B cell (primary cell): ENCODE data around the gene CEP120. TPM values are rescaled to one million over a fixed set of nuclear protein-coding genes. Genes with fewer than 3 reads are reported as not detected.

Experiments used
- ATAC-seq: fragments of 200-7000 bp; cut with Tn5 transposase; one replicate; pipeline ENCODE4 v1.10.0; 2021; ENCODE audit warnings: low read depth, mild to moderate bottlenecking, moderate number of reproducible peaks, moderate library complexity
- CTCF ChIA-PET: fragments of 350-600 bp; sonication (Branson Sonifier 250); formaldehyde crosslinking; loops from one replicate; lab custom pipeline; 2021; ENCODE audit warnings: antibody characterized with exemption, inconsistent platforms; lab: Charles Lee
- POLR2A ChIA-PET: fragments of 350-600 bp; sonication (Branson Sonifier 250); formaldehyde crosslinking; loops from one replicate; lab custom pipeline; 2021; ENCODE audit warnings: antibody characterized with exemption; lab: Charles Lee
- DNase-seq: peaks from one replicate; pipeline ENCODE4 v3.0.0; 2013
- H2AFZ ChIP-seq: 2 replicates; pipeline ENCODE4 v1.6.1; 2012; ENCODE audit warnings: mild to moderate bottlenecking, low read depth, low read length; ENCODE audit not compliant: insufficient read depth, poor library complexity, severe bottlenecking
- H3K27ac ChIP-seq, 2 donors: 1 replicate in 1 of 2; 2 replicates in 1 of 2; pipeline ENCODE4 v1.5.1; 2012 to 2013; ENCODE audit warnings: low read length in 2 of 2, mild to moderate bottlenecking in 2 of 2, moderate library complexity in 1 of 2
- H3K27me3 ChIP-seq, 4 experiments: fragments of 200-600 bp in 1 of 4; sonication (generic) in 1 of 4; replicated peaks in 1 of 4; 1 replicate in 2 of 4; 2 replicates in 2 of 4; pipeline versions ENCODE4 v1.6.1 to v1.7.0; 2013 to 2016; ENCODE audit warnings: low read length in 3 of 4, mild to moderate bottlenecking in 2 of 4, mixed read lengths in 1 of 4, moderate library complexity in 1 of 4; ENCODE audit not compliant: insufficient read depth in 4 of 4, control insufficient read depth in 3 of 4; ENCODE audit errors: control extremely low read depth in 1 of 4
- H3K36me3 ChIP-seq, 2 experiments: replicated peaks in 1 of 2; 1 replicate in 1 of 2; 2 replicates in 1 of 2; pipeline versions ENCODE4 v1.6.1 to v1.7.1; 2013; ENCODE audit warnings: low read length in 1 of 2; ENCODE audit not compliant: insufficient read depth in 2 of 2, control insufficient read depth in 1 of 2; ENCODE audit errors: control extremely low read depth in 1 of 2, extremely low read depth in 1 of 2
- H3K4me1 ChIP-seq, 2 donors: fragments of 200-600 bp in 1 of 2; sonication (generic) in 1 of 2; 1 replicate in 1 of 2; 2 replicates in 1 of 2; pipeline versions ENCODE4 v1.5.1 to v1.6.1; 2013 to 2017; ENCODE audit warnings: low read length in 2 of 2; ENCODE audit not compliant: control insufficient read depth in 2 of 2, insufficient read depth in 2 of 2
- H3K4me2 ChIP-seq: replicated peaks from 2 replicates; pipeline ENCODE3; 2012; ENCODE audit warnings: mild to moderate bottlenecking, low read depth, low read length; ENCODE audit not compliant: poor library complexity, severe bottlenecking
- H3K4me3 ChIP-seq, 5 experiments: fragments of 200-600 bp in 1 of 5; sonication (generic) in 1 of 5; 1 replicate in 3 of 5; 2 replicates in 2 of 5; pipeline versions ENCODE4 v1.5.1 to v1.7.0; 2011 to 2016; ENCODE audit warnings: low read length in 4 of 5, mild to moderate bottlenecking in 4 of 5, low read depth in 2 of 5, control low read depth in 1 of 5, moderate library complexity in 1 of 5; ENCODE audit not compliant: insufficient read depth in 1 of 5; ENCODE audit errors: control extremely low read depth in 1 of 5, extremely low read depth in 1 of 5
- H3K79me2 ChIP-seq: fragments of 200-600 bp; sonication (generic); one replicate; pipeline ENCODE4 v1.6.0; 2016; ENCODE audit warnings: low read length; ENCODE audit not compliant: control insufficient read depth, insufficient read depth
- H3K9ac ChIP-seq: fragments of 200-600 bp; sonication (generic); 2 replicates; pipeline ENCODE4 v1.6.1; 2017; ENCODE audit warnings: mild to moderate bottlenecking, low read length, moderate library complexity
- H3K9me3 ChIP-seq, 3 donors: one replicate each; pipeline versions ENCODE4 v1.6.1 to v1.7.1; 2013; ENCODE audit warnings: low read length in 2 of 3; ENCODE audit not compliant: control insufficient read depth in 2 of 3, insufficient read depth in 1 of 3; ENCODE audit errors: control extremely low read depth in 1 of 3
- H4K20me1 ChIP-seq: 2 replicates; pipeline ENCODE4 v1.6.0; 2012; ENCODE audit warnings: mild to moderate bottlenecking, low read length; ENCODE audit not compliant: insufficient read depth, control insufficient read depth, poor library complexity, severe bottlenecking
- H3K27ac Mint-ChIP-seq: one replicate; pipeline ENCODE4 v1.8.0; 2021; ENCODE audit warnings: mixed read lengths
- H3K27me3 Mint-ChIP-seq: one replicate; pipeline ENCODE4 v1.8.0; 2021; ENCODE audit warnings: mixed read lengths
- H3K4me1 Mint-ChIP-seq: one replicate; pipeline ENCODE4 v1.8.0; 2021; ENCODE audit warnings: mixed read lengths
- H3K4me3 Mint-ChIP-seq: one replicate; pipeline ENCODE4 v1.8.0; 2021; ENCODE audit warnings: mixed read lengths
- H3K9me3 Mint-ChIP-seq: one replicate; pipeline ENCODE4 v1.8.0; 2022; ENCODE audit warnings: mixed read lengths; ENCODE audit not compliant: insufficient read depth
- EZH2 ChIP-seq: IDR thresholded peaks from 2 replicates; pipeline ENCODE4 v1.6.1; 2012; ENCODE audit warnings: borderline replicate concordance, low read depth, mild to moderate bottlenecking, moderate library complexity, low read length; ENCODE audit not compliant: insufficient read depth, poor library complexity, severe bottlenecking
- WGBS: methylation state at CpG from one replicate; pipeline ENCODE4 v1.1.5; 2013; ENCODE audit warnings: missing lambda C conversion rate; ENCODE audit not compliant: insufficient coverage; 5-methylcytosine and 5-hydroxymethylcytosine counted together
- intact Hi-C: fragments of 100-400 bp; cut with micrococcal nuclease; formaldehyde crosslinking; loops from one replicate; pipeline ENCODE4 v1.10.0; 2022
- polyA plus RNA-seq: library from polyadenylated mRNA; depleted of rRNA; stranded (reverse); fragments of >200 nt; gene quantifications from 2 replicates; pipeline ENCODE4 v1.2.3, GENCODE V29; 2012
- total RNA-seq, 2 donors: library from RNA; stranded (reverse); fragments of 120-200 nt in 1 of 2; gene quantifications; 1 replicate in 1 of 2; 2 replicates in 1 of 2; pipeline versions ENCODE4 v1.2.3 to v1.2.4, GENCODE V29; 2013 to 2022
- TF ChIP-seq, protein P1 (sequence below): fragments of 200-600 bp; IDR thresholded peaks from one replicate; pipeline ENCODE4 v1.8.0; 2022; ENCODE audit warnings: antibody characterized with exemption, mild to moderate bottlenecking

CEP120 gene
- total and polyA plus RNA-seq, 2 donors (not counting 1 experiment from before 2014, with no cell fraction given), result 15.7 to 89.7 TPM

DNA sequence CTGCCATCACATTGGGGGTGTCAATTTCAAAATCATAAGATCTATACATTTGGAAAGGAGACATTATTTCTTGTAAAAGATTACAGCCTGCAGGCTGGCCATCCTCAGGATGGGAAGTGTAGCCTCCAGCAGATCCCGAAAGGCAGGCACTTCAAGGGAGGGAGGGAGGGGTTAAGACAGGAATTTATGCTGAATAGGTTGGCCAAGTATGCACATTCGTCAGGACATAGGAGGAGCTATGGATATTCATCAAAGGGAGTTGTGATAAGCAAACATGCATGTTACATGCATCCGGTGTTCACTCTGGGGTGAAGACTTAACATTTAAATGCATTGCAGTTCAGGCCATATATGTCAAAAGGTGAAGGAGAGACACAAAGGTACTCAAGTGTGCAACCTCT is 119.4 kb downstream of the CEP120 start:
- TF ChIP-seq, protein P1, sequence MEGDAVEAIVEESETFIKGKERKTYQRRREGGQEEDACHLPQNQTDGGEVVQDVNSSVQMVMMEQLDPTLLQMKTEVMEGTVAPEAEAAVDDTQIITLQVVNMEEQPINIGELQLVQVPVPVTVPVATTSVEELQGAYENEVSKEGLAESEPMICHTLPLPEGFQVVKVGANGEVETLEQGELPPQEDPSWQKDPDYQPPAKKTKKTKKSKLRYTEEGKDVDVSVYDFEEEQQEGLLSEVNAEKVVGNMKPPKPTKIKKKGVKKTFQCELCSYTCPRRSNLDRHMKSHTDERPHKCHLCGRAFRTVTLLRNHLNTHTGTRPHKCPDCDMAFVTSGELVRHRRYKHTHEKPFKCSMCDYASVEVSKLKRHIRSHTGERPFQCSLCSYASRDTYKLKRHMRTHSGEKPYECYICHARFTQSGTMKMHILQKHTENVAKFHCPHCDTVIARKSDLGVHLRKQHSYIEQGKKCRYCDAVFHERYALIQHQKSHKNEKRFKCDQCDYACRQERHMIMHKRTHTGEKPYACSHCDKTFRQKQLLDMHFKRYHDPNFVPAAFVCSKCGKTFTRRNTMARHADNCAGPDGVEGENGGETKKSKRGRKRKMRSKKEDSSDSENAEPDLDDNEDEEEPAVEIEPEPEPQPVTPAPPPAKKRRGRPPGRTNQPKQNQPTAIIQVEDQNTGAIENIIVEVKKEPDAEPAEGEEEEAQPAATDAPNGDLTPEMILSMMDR, result no peak
- no peak for TF ChIP-seq EZH2
- no peak overlapping the region for H3K4me3 ChIP-seq
- no peak for DNase-seq
- CTCF ChIA-PET, result no interaction called here
- no peak overlapping the region for H2AFZ ChIP-seq
- no peaks in the 10 kb centered on the region for H3K4me1 Mint-ChIP-seq
- POLR2A ChIA-PET, result no interaction called here
- no peaks in the 10 kb centered on the region for H3K9me3 Mint-ChIP-seq
- WGBS, result 94% methylated on average over 3 of the region's 3 CpGs
- intact Hi-C loops, result no loop called here
- H3K9me3 ChIP-seq, result no peaks in the 10 kb centered on the region
- H4K20me1 ChIP-seq, result no peaks in the 10 kb centered on the region
- no peaks in the 10 kb centered on the region for H3K36me3 ChIP-seq
- no peak overlapping the region for H3K4me3 Mint-ChIP-seq
- peaks cover 30% of the 10 kb centered on the region for H3K27me3 Mint-ChIP-seq
- no peak overlapping the region for H3K27ac Mint-ChIP-seq
- H3K4me1 ChIP-seq, result no peaks in the 10 kb centered on the region
- H3K4me2 ChIP-seq, result no peak overlapping the region
- H3K27ac ChIP-seq, result no peak overlapping the region
- ATAC-seq, result no peak
- H3K79me2 ChIP-seq, result no peaks in the 10 kb centered on the region
- H3K27me3 ChIP-seq, result peaks cover 0 to 3% (median 0%) of the 10 kb centered on the region in 4 experiments
- H3K9ac ChIP-seq, result no peak overlapping the region

- H3K9ac ChIP-seq, result no peak overlapping the region
- no peaks in the 10 kb centered on the region for H3K9me3 Mint-ChIP-seq
- no peaks in the 10 kb centered on the region for H3K4me1 Mint-ChIP-seq
- 86% methylated on average over 1 of the region's 4 CpGs for WGBS
- H3K79me2 ChIP-seq, result no peaks in the 10 kb centered on the region
- no peaks in the 10 kb centered on the region for H3K4me1 ChIP-seq
- H2AFZ ChIP-seq, result no peak overlapping the region
- H3K27ac ChIP-seq, result no peak overlapping the region
- H3K27ac Mint-ChIP-seq, result no peak overlapping the region
- TF ChIP-seq EZH2, result no peak
- TF ChIP-seq, protein P1, result no peak
- ChIA-PET CTCF (no interaction called here), POLR2A (no interaction called here)
- no peak overlapping the region for H3K4me3 ChIP-seq
- H3K27me3 Mint-ChIP-seq, result peaks cover 38% of the 10 kb centered on the region
- peaks cover 0 to 3% (median 1%) of the 10 kb centered on the region in 4 experiments for H3K27me3 ChIP-seq
- intact Hi-C loops, result no loop called here
- H3K36me3 ChIP-seq, result no peaks in the 10 kb centered on the region
- peaks cover 0 to 4% (median 0%) of the 10 kb centered on the region in 3 donors for H3K9me3 ChIP-seq
- no peak overlapping the region for H3K4me2 ChIP-seq
- H4K20me1 ChIP-seq, result no peaks in the 10 kb centered on the region
- ATAC-seq (no peak), DNase-seq (no peak)
- no peak overlapping the region for H3K4me3 Mint-ChIP-seq
Measured at GRCh38 chr5:123300266-123300665, 122.9 kb downstream of the CEP120 start.
